ENCODE data around the gene ANKRD17.
"Not testable (repeated sequence)": the region's sequence is repeated elsewhere in the genome, so short reads cannot be mapped to it uniquely, and the experiment has no call there.

Gene ANKRD17

GRCh38 chr4:73258686-73259570 is at the start of gene ANKRD17:
ANKRD17 (minus strand) TSS chr4:73258798; CDS start chr4:73258668, 130 bp downstream.
- peaks cover 0 to 14% of the 10 kb centered on the region in 2 donors for H3K36me3 ChIP-seq (ENCODE audit: control insufficient read depth in 1 of 2, insufficient read depth in 2 of 2, low read length in 2 of 2)
- H3K27me3 ChIP-seq (ENCODE audit: low read depth, low read length) = no peaks in the 10 kb centered on the region
- H3K9me3 ChIP-seq (ENCODE audit: control insufficient read depth in 1 of 2, low read length in 2 of 2) = no peaks in the 10 kb centered on the region
- peak within 1 kb of the TSS; percentile 99 for H3K27ac ChIP-seq (ENCODE audit: low read length)
- peak within 1 kb of the TSS; percentile 77 to 94 for H3K4me3 ChIP-seq (ENCODE audit: low read depth in 1 of 2, low read length in 2 of 2)
- H3K4me1 ChIP-seq (ENCODE audit: control insufficient read depth in 1 of 2, insufficient read depth in 2 of 2, low read length in 2 of 2) = peaks cover 29 to 50% of the 10 kb centered on the region in 2 donors

- no peaks in the 10 kb centered on the region for H3K27me3 ChIP-seq (ENCODE audit: low read depth, low read length)
- no peak overlapping the region for H3K27ac ChIP-seq (ENCODE audit: low read length)
- H3K36me3 ChIP-seq (ENCODE audit: control insufficient read depth in 1 of 2, insufficient read depth in 2 of 2, low read length in 2 of 2) = no peaks in the 10 kb centered on the region
- no peaks in the 10 kb centered on the region for H3K4me1 ChIP-seq (ENCODE audit: control insufficient read depth in 1 of 2, insufficient read depth in 2 of 2, low read length in 2 of 2)
- no peaks in the 10 kb centered on the region for H3K9me3 ChIP-seq (ENCODE audit: control insufficient read depth in 1 of 2, low read length in 2 of 2)
- H3K4me3 ChIP-seq (ENCODE audit: low read depth in 1 of 2, low read length in 2 of 2) = no peak overlapping the region
These were observed 49.7 kb upstream of the ANKRD17 start for GRCh38 chr4:73308286-73308685.

- Histone ChIP-seq H3K27ac (ENCODE audit: low read length) (no peak overlapping the region), H3K9me3 (ENCODE audit: control insufficient read depth in 1 of 2, low read length in 2 of 2) (peaks cover 0 to 11% of the 10 kb centered on the region in 2 donors), H3K4me1 (ENCODE audit: control insufficient read depth in 1 of 2, insufficient read depth in 2 of 2, low read length in 2 of 2) (no peaks in the 10 kb centered on the region), H3K27me3 (ENCODE audit: low read depth, low read length) (no peaks in the 10 kb centered on the region), H3K36me3 (ENCODE audit: control insufficient read depth in 1 of 2, insufficient read depth in 2 of 2, low read length in 2 of 2) (no peaks in the 10 kb centered on the region), H3K4me3 (ENCODE audit: low read depth in 1 of 2, low read length in 2 of 2) (no peak overlapping the region)
These were observed 45.1 kb upstream of the ANKRD17 start for GRCh38 chr4:73303711-73304110.

- Histone ChIP-seq H3K27ac (ENCODE audit: low read length) (no peak overlapping the region), H3K9me3 (ENCODE audit: control insufficient read depth in 1 of 2, low read length in 2 of 2) (peaks cover 0 to 11% of the 10 kb centered on the region in 2 donors), H3K27me3 (ENCODE audit: low read depth, low read length) (no peaks in the 10 kb centered on the region), H3K36me3 (ENCODE audit: control insufficient read depth in 1 of 2, insufficient read depth in 2 of 2, low read length in 2 of 2) (no peaks in the 10 kb centered on the region), H3K4me1 (ENCODE audit: control insufficient read depth in 1 of 2, insufficient read depth in 2 of 2, low read length in 2 of 2) (no peaks in the 10 kb centered on the region), H3K4me3 (ENCODE audit: low read depth in 1 of 2, low read length in 2 of 2) (no peak overlapping the region)
These were observed 41.1 kb upstream of the ANKRD17 start for GRCh38 chr4:73299548-73300280.

GRCh38 chr4:73292661-73293060 is 34.1 kb upstream of the ANKRD17 start:
- not testable (repeated sequence) for H3K27me3 ChIP-seq (ENCODE audit: low read depth, low read length); H3K4me1 ChIP-seq (ENCODE audit: control insufficient read depth in 1 of 2, insufficient read depth in 2 of 2, low read length in 2 of 2); H3K36me3 ChIP-seq (ENCODE audit: control insufficient read depth in 1 of 2, insufficient read depth in 2 of 2, low read length in 2 of 2); H3K27ac ChIP-seq (ENCODE audit: low read length); H3K9me3 ChIP-seq (ENCODE audit: control insufficient read depth in 1 of 2, low read length in 2 of 2)
- peak overlapping the region in 1 of 2 donors; percentile 35 for H3K4me3 ChIP-seq (ENCODE audit: low read depth in 1 of 2, low read length in 2 of 2)

GRCh38 chr4:73281982-73282381 is 23.4 kb upstream of the ANKRD17 start:
- Histone ChIP-seq H3K4me1 (ENCODE audit: control insufficient read depth in 1 of 2, insufficient read depth in 2 of 2, low read length in 2 of 2) (no peaks in the 10 kb centered on the region), H3K36me3 (ENCODE audit: control insufficient read depth in 1 of 2, insufficient read depth in 2 of 2, low read length in 2 of 2) (peaks cover 0 to 9% of the 10 kb centered on the region in 2 donors), H3K4me3 (ENCODE audit: low read depth in 1 of 2, low read length in 2 of 2) (no peak overlapping the region), H3K27me3 (ENCODE audit: low read depth, low read length) (no peaks in the 10 kb centered on the region), H3K9me3 (ENCODE audit: control insufficient read depth in 1 of 2, low read length in 2 of 2) (peaks cover 0 to 7% of the 10 kb centered on the region in 2 donors), H3K27ac (ENCODE audit: low read length) (no peak overlapping the region)

GRCh38 chr4:73281396-73281795 is 22.8 kb upstream of the ANKRD17 start:
- H3K36me3 ChIP-seq (ENCODE audit: control insufficient read depth in 1 of 2, insufficient read depth in 2 of 2, low read length in 2 of 2) = peaks cover 0 to 4% of the 10 kb centered on the region in 2 donors
- no peak overlapping the region for H3K4me3 ChIP-seq (ENCODE audit: low read depth in 1 of 2, low read length in 2 of 2)
- no peaks in the 10 kb centered on the region for H3K27me3 ChIP-seq (ENCODE audit: low read depth, low read length)
- peaks cover 0 to 7% of the 10 kb centered on the region in 2 donors for H3K9me3 ChIP-seq (ENCODE audit: control insufficient read depth in 1 of 2, low read length in 2 of 2)
- H3K27ac ChIP-seq (ENCODE audit: low read length) = no peak overlapping the region
- H3K4me1 ChIP-seq (ENCODE audit: control insufficient read depth in 1 of 2, insufficient read depth in 2 of 2, low read length in 2 of 2) = no peaks in the 10 kb centered on the region

- peaks cover 0 to 4% of the 10 kb centered on the region in 2 donors for H3K36me3 ChIP-seq (ENCODE audit: control insufficient read depth in 1 of 2, insufficient read depth in 2 of 2, low read length in 2 of 2)
- H3K9me3 ChIP-seq (ENCODE audit: control insufficient read depth in 1 of 2, low read length in 2 of 2) = peaks cover 0 to 7% of the 10 kb centered on the region in 2 donors
- no peak overlapping the region for H3K4me3 ChIP-seq (ENCODE audit: low read depth in 1 of 2, low read length in 2 of 2)
- H3K27ac ChIP-seq (ENCODE audit: low read length) = no peak overlapping the region
- H3K27me3 ChIP-seq (ENCODE audit: low read depth, low read length) = no peaks in the 10 kb centered on the region
- no peaks in the 10 kb centered on the region for H3K4me1 ChIP-seq (ENCODE audit: control insufficient read depth in 1 of 2, insufficient read depth in 2 of 2, low read length in 2 of 2)
These were observed 18.6 kb upstream of the ANKRD17 start for GRCh38 chr4:73277201-73277600.

GRCh38 chr4:73275318-73275654 is 16.7 kb upstream of the ANKRD17 start:
- Histone ChIP-seq H3K27ac (ENCODE audit: low read length) (no peak overlapping the region), H3K36me3 (ENCODE audit: control insufficient read depth in 1 of 2, insufficient read depth in 2 of 2, low read length in 2 of 2) (peaks cover 0 to 4% of the 10 kb centered on the region in 2 donors), H3K4me3 (ENCODE audit: low read depth in 1 of 2, low read length in 2 of 2) (no peak overlapping the region), H3K4me1 (ENCODE audit: control insufficient read depth in 1 of 2, insufficient read depth in 2 of 2, low read length in 2 of 2) (no peaks in the 10 kb centered on the region), H3K9me3 (ENCODE audit: control insufficient read depth in 1 of 2, low read length in 2 of 2) (peaks cover 0 to 7% of the 10 kb centered on the region in 2 donors), H3K27me3 (ENCODE audit: low read depth, low read length) (no peaks in the 10 kb centered on the region)

GRCh38 chr4:73272816-73273215 is 14.2 kb upstream of the ANKRD17 start:
- Histone ChIP-seq H3K27ac (ENCODE audit: low read length) (no peak overlapping the region), H3K4me1 (ENCODE audit: control insufficient read depth in 1 of 2, insufficient read depth in 2 of 2, low read length in 2 of 2) (no peaks in the 10 kb centered on the region), H3K27me3 (ENCODE audit: low read depth, low read length) (no peaks in the 10 kb centered on the region), H3K36me3 (ENCODE audit: control insufficient read depth in 1 of 2, insufficient read depth in 2 of 2, low read length in 2 of 2) (peaks cover 0 to 4% of the 10 kb centered on the region in 2 donors), H3K4me3 (ENCODE audit: low read depth in 1 of 2, low read length in 2 of 2) (no peak overlapping the region), H3K9me3 (ENCODE audit: control insufficient read depth in 1 of 2, low read length in 2 of 2) (peaks cover 0 to 5% of the 10 kb centered on the region in 2 donors)

GRCh38 chr4:73267050-73267449 is 8.5 kb upstream of the ANKRD17 start:
- Histone ChIP-seq H3K4me3 (ENCODE audit: low read depth in 1 of 2, low read length in 2 of 2) (no peak overlapping the region), H3K36me3 (ENCODE audit: control insufficient read depth in 1 of 2, insufficient read depth in 2 of 2, low read length in 2 of 2) (no peaks in the 10 kb centered on the region), H3K9me3 (ENCODE audit: control insufficient read depth in 1 of 2, low read length in 2 of 2) (no peaks in the 10 kb centered on the region), H3K4me1 (ENCODE audit: control insufficient read depth in 1 of 2, insufficient read depth in 2 of 2, low read length in 2 of 2) (no peaks in the 10 kb centered on the region), H3K27ac (ENCODE audit: low read length) (no peak overlapping the region), H3K27me3 (ENCODE audit: low read depth, low read length) (no peaks in the 10 kb centered on the region)

Measured in muscle layer of duodenum (tissue), 2 donors.